IMR-90 (cell line): ENCODE results near the gene WWP2. TPM values are rescaled to one million over a fixed set of nuclear protein-coding genes. Genes with fewer than 3 reads are reported as not detected.
A peak's percentile ranks its signal among the peaks of the same experiment; 100 is the strongest.

Source experiments
- ATAC-seq: fragments of 200-7000 bp; cut with Tn5 transposase; 2 replicates; pipeline ENCODE4 v1.9.1; 2020; ENCODE audit warnings: low read depth, mild to moderate bottlenecking, moderate library complexity
- BruUV-seq: library from RNA; stranded (reverse); fragments of 400-500 nt; replicated peaks from 2 replicates; lab custom pipeline; 2021; lab: Mats Ljungman, UMichigan
- CTCF ChIA-PET: fragments of 300-600 bp; formaldehyde crosslinking; extraction: SDS; loops from one replicate; lab custom pipeline; 2021; ENCODE audit warnings: antibody characterized with exemption; lab: Yijun Ruan, JAX
- POLR2A ChIA-PET: fragments of 300-600 bp; sonication (Branson Sonifier 250); formaldehyde crosslinking; loops from one replicate; lab custom pipeline; 2022; ENCODE audit warnings: antibody characterized with exemption; ENCODE audit not compliant: unreplicated experiment; lab: Charles Lee
- DNase-seq: peaks from one replicate; pipeline ENCODE4 v3.0.0; 2013
- H2AFZ ChIP-seq: replicated peaks from 2 replicates; pipeline ENCODE3; 2013; ENCODE audit warnings: low read length, mild to moderate bottlenecking; ENCODE audit not compliant: poor library complexity
- H2AK5ac ChIP-seq: 2 replicates; pipeline ENCODE4 v1.6.1; 2013; ENCODE audit warnings: low read depth, low read length, inconsistent platforms
- H2AK9ac ChIP-seq: replicated peaks from 2 replicates; pipeline ENCODE3; 2013; ENCODE audit warnings: mild to moderate bottlenecking, low read depth, low read length, moderate library complexity; ENCODE audit not compliant: poor library complexity
- H2BK120ac ChIP-seq: 2 replicates; pipeline ENCODE4 v1.6.1; 2013; ENCODE audit warnings: low read depth, low read length, inconsistent platforms
- H2BK15ac ChIP-seq: 3 replicates; pipeline ENCODE4 v1.6.1; 2013; ENCODE audit warnings: low read depth, low read length, inconsistent platforms
- H2BK20ac ChIP-seq: 2 replicates; pipeline ENCODE4 v1.6.1; 2013; ENCODE audit warnings: low read depth, mild to moderate bottlenecking, inconsistent platforms, low read length, moderate library complexity
- H2BK5ac ChIP-seq: 2 replicates; pipeline ENCODE4 v1.6.1; 2013; ENCODE audit warnings: mild to moderate bottlenecking, low read depth, low read length, inconsistent platforms; ENCODE audit not compliant: poor library complexity, severe bottlenecking
- H3K14ac ChIP-seq: replicated peaks from 2 replicates; pipeline ENCODE4 v1.6.1; 2013; ENCODE audit warnings: low read depth, low read length, inconsistent platforms
- H3K18ac ChIP-seq: 2 replicates; pipeline ENCODE4 v1.6.1; 2013; ENCODE audit warnings: low read depth, low read length, control low read depth
- H3K23ac ChIP-seq: 2 replicates; pipeline ENCODE4 v1.6.1; 2013; ENCODE audit warnings: low read depth, low read length, inconsistent platforms
- H3K27ac ChIP-seq: 2 replicates; pipeline ENCODE4 v1.5.1; 2013; ENCODE audit warnings: mild to moderate bottlenecking, control low read depth, low read length; ENCODE audit not compliant: insufficient read depth
- H3K27me3 ChIP-seq: 2 replicates; pipeline ENCODE4 v1.6.1; 2013; ENCODE audit warnings: low read length; ENCODE audit not compliant: control insufficient read depth, insufficient read depth
- H3K36me3 ChIP-seq: 2 replicates; pipeline ENCODE4 v1.6.1; 2013; ENCODE audit warnings: low read length, mixed read lengths; ENCODE audit not compliant: control insufficient read depth, insufficient read depth
- H3K4ac ChIP-seq: 2 replicates; pipeline ENCODE4 v1.6.1; 2013; ENCODE audit warnings: low read depth, low read length, inconsistent platforms
- H3K4me1 ChIP-seq: 2 replicates; pipeline ENCODE4 v1.6.1; 2013; ENCODE audit warnings: low read length, mixed read lengths; ENCODE audit not compliant: control insufficient read depth, insufficient read depth
- H3K4me2 ChIP-seq: 2 replicates; pipeline ENCODE4 v1.6.1; 2013; ENCODE audit warnings: low read depth, mild to moderate bottlenecking, control low read depth, low read length, moderate library complexity
- H3K4me3 ChIP-seq: 2 replicates; pipeline ENCODE4 v1.5.1; 2013; ENCODE audit warnings: low read depth, mild to moderate bottlenecking, control low read depth, low read length, moderate library complexity; ENCODE audit not compliant: insufficient read depth
- H3K56ac ChIP-seq: 2 replicates; pipeline ENCODE4 v1.6.1; 2013; ENCODE audit warnings: low read length, inconsistent platforms; ENCODE audit not compliant: insufficient read depth; ENCODE audit errors: extremely low read depth
- H3K79me1 ChIP-seq, 2 experiments: 2 replicates each; pipeline ENCODE4 v1.6.1; 2013; ENCODE audit warnings: low read length in 2 of 2, inconsistent platforms in 1 of 2, low read depth in 1 of 2
- H3K9ac ChIP-seq: 2 replicates; pipeline ENCODE4 v1.6.1; 2013; ENCODE audit warnings: low read depth, low read length, control low read depth
- H3K9me1 ChIP-seq: 2 replicates; pipeline ENCODE4 v1.6.1; 2013; ENCODE audit warnings: low read length, inconsistent platforms; ENCODE audit not compliant: insufficient read depth
- H3K9me3 ChIP-seq: 2 replicates; pipeline ENCODE4 v1.6.1; 2013; ENCODE audit warnings: low read length; ENCODE audit not compliant: control insufficient read depth, insufficient read depth
- H4K20me1 ChIP-seq: 2 replicates; pipeline ENCODE4 v1.6.1; 2013; ENCODE audit warnings: low read length, inconsistent platforms; ENCODE audit not compliant: insufficient read depth
- H4K5ac ChIP-seq: 2 replicates; pipeline ENCODE4 v1.6.1; 2013; ENCODE audit warnings: mild to moderate bottlenecking, low read depth, low read length, control low read depth
- H4K8ac ChIP-seq, 2 experiments: 2 replicates each; pipeline ENCODE4 v1.6.1; 2013; ENCODE audit warnings: low read depth in 2 of 2, low read length in 2 of 2, control low read depth in 1 of 2, inconsistent platforms in 1 of 2
- H4K91ac ChIP-seq: 2 replicates; pipeline ENCODE4 v1.6.1; 2013; ENCODE audit warnings: low read depth, low read length, inconsistent platforms; ENCODE audit not compliant: insufficient read depth
- CEBPB ChIP-seq: IDR thresholded peaks from 2 replicates; pipeline ENCODE4 v1.6.1; 2012; ENCODE audit warnings: low read depth, low read length, improper control_type of control experiment
- CHD1 ChIP-seq: IDR thresholded peaks from 2 replicates; pipeline ENCODE4 v1.6.1; 2012; ENCODE audit warnings: low read depth, low read length, improper control_type of control experiment
- CTCF ChIP-seq: conservative IDR thresholded peaks from 2 replicates; pipeline ENCODE4 v1.5.1; 2012; ENCODE audit warnings: mild to moderate bottlenecking, low read depth, low read length, improper control_type of control experiment
- ELK1 ChIP-seq: fragments of 150-350 bp; IDR thresholded peaks from 2 replicates; pipeline ENCODE4 v1.6.1; 2016; ENCODE audit warnings: low read depth, mild to moderate bottlenecking, low read length, moderate library complexity, borderline replicate concordance
- FOS ChIP-seq: fragments of 150-350 bp; IDR thresholded peaks from 2 replicates; pipeline ENCODE4 v1.6.1; 2016; ENCODE audit warnings: low read depth, low read length
- MAZ ChIP-seq: IDR thresholded peaks from 2 replicates; pipeline ENCODE4 v1.6.1; 2012; ENCODE audit warnings: low read depth, mild to moderate bottlenecking, low read length, improper control_type of control experiment, moderate library complexity, borderline replicate concordance
- MXI1 ChIP-seq: IDR thresholded peaks from 2 replicates; pipeline ENCODE4 v1.6.1; 2012; ENCODE audit warnings: low read depth, mild to moderate bottlenecking, low read length, moderate library complexity, borderline replicate concordance
- NFE2L2 ChIP-seq: fragments of 150-350 bp; IDR thresholded peaks from 2 replicates; pipeline ENCODE4 v1.6.1; 2016; ENCODE audit warnings: low read depth, mild to moderate bottlenecking, low read length
- RCOR1 ChIP-seq: IDR thresholded peaks from 2 replicates; pipeline ENCODE4 v1.6.1; 2012; ENCODE audit warnings: mild to moderate bottlenecking, low read length, improper control_type of control experiment; ENCODE audit not compliant: insufficient replicate concordance
- SMC3 ChIP-seq: fragments of 150-350 bp; IDR thresholded peaks from 2 replicates; pipeline ENCODE4 v1.6.1; 2016; ENCODE audit warnings: low read depth, mild to moderate bottlenecking, antibody characterized with exemption, low read length, moderate library complexity
- USF2 ChIP-seq: fragments of 150-350 bp; IDR thresholded peaks from 2 replicates; pipeline ENCODE4 v1.6.1; 2017; ENCODE audit warnings: mild to moderate bottlenecking, antibody characterized with exemption, low read length, low read depth
- WGBS, 2 experiments: methylation state at CpG; one replicate each; pipeline versions ENCODE4 v1.1.5 to v1.1.7; 2013; ENCODE audit warnings: missing lambda C conversion rate in 2 of 2; ENCODE audit not compliant: insufficient read length in 1 of 2; ENCODE audit errors: extremely low coverage in 2 of 2; 5-methylcytosine and 5-hydroxymethylcytosine counted together
- dilution Hi-C: fragments of 300-500 bp; cut with HindIII; formaldehyde crosslinking; loops from one replicate; pipeline ENCODE4 v1.14.3; 2018; ENCODE audit warnings: low sequenced_read_pairs; ENCODE audit not compliant: unreplicated experiment
- in situ Hi-C: fragments of 300-500 bp; cut with MboI; formaldehyde crosslinking; loops from 3 replicates; pipeline ENCODE4 v1.14.3; 2019; ENCODE audit warnings: low sequenced_read_pairs, inconsistent platforms, mixed read lengths
- intact Hi-C: fragments of 100-400 bp; cut with micrococcal nuclease; formaldehyde crosslinking; loops from 2 replicates; pipeline ENCODE4 v1.10.0; 2022
- polyA plus RNA-seq, 3 experiments: library from polyadenylated mRNA; depleted of rRNA; stranded (reverse); fragments of >200 nt; gene quantifications; 2 replicates each; pipeline ENCODE4 v1.2.3, GENCODE V29; 2012; ENCODE audit warnings: low replicate concordance in 1 of 3
- total RNA-seq: library from RNA; depleted of rRNA; stranded (reverse); fragments of >200 nt; gene quantifications from 2 replicates; pipeline ENCODE4 v1.2.3, GENCODE V29; 2012

The WWP2 gene
- total and polyA plus RNA-seq, 2 of the 4 experiments (the other 2 are of a cell fraction), result 12.7 to 13.7 TPM

GRCh38 chr16:69754469-69755310 is 7.4 kb upstream of the WWP2 start, which contains the start of gene NOB1 (continued):
- TF ChIP-seq SMC3 (peak; percentile 97), FOS (no peak; the same call in 1 of the 2 replicates), MXI1 (peak; percentile 99)

GRCh38 chr16:69756705-69757104 is 5.4 kb upstream of the WWP2 start:
- no peaks in the 10 kb centered on the region for H4K20me1 ChIP-seq
- H4K8ac ChIP-seq, result no peak overlapping the region
- no peak overlapping the region for H4K5ac ChIP-seq
- H3K9me1 ChIP-seq, result 0 out of 2 replicates have a peak, but pooled peaks cover 2% of the 10 kb centered on the region
- H3K36me3 ChIP-seq, result 0 out of 2 replicates have a peak, but pooled peaks cover 2% of the 10 kb centered on the region
- H3K56ac ChIP-seq, result no peak overlapping the region
- H2BK15ac ChIP-seq, result no peak overlapping the region
- BruUV-seq, result no TSS peak
- H3K9ac ChIP-seq, result no peak overlapping the region
- 88% methylated on average over 7 of the region's 10 CpGs; no CpG with 5 or more reads in 1 of the 2 experiments for WGBS, 2 experiments
- peaks cover 0 to 12% of the 10 kb centered on the region in 2 experiments; a peak in 3 of 4 replicates for H3K79me1 ChIP-seq
- no peaks in the 10 kb centered on the region for H3K4me1 ChIP-seq
- dilution Hi-C loops, result no loop called here
- no peak overlapping the region for H3K18ac ChIP-seq
- no peak overlapping the region for H4K91ac ChIP-seq
- no peak overlapping the region for H2BK5ac ChIP-seq
- no peak overlapping the region for H3K23ac ChIP-seq
- CTCF ChIA-PET, result no interaction called here
- intact Hi-C loops, result loop anchor here (5.0 kb wide), 1 partner anchor 374 kb away; no protein-coding TSS in a partner anchor
- H3K4me2 ChIP-seq, result no peak overlapping the region
- no peak overlapping the region for H3K14ac ChIP-seq
- no peak overlapping the region for H3K4me3 ChIP-seq
- in situ Hi-C loops, result no loop called here
- no peak overlapping the region for H3K27ac ChIP-seq
- H2AK5ac ChIP-seq, result no peak overlapping the region
- H2AK9ac ChIP-seq, result no peak overlapping the region
- POLR2A ChIA-PET, result no interaction called here
- no peaks in the 10 kb centered on the region for H3K9me3 ChIP-seq
- no peak overlapping the region for H3K4ac ChIP-seq
- no peak overlapping the region for H2AFZ ChIP-seq
- ATAC-seq, result no peak
- H2BK20ac ChIP-seq, result no peak overlapping the region
- H3K27me3 ChIP-seq, result no peaks in the 10 kb centered on the region
- no peak overlapping the region for H2BK120ac ChIP-seq
- no peak for DNase-seq
- no peak for TF ChIP-seq CHD1
- no peak for TF ChIP-seq SMC3
- TF ChIP-seq MAZ, result no peak
- no peak for TF ChIP-seq CEBPB
- no peak for TF ChIP-seq RCOR1
- TF ChIP-seq USF2, result no peak
- no peak for TF ChIP-seq CTCF
- TF ChIP-seq ELK1, result no peak
- no peak for TF ChIP-seq NFE2L2
